Left renal cortex interstitium (tissue), 4 donors: Measurements from ENCODE around the gene LRCOL1. TPM values are rescaled to one million over a fixed set of nuclear protein-coding genes. Genes with fewer than 3 reads are reported as not detected.

Source experiments
- DNase-seq, 4 donors: peaks; one replicate each; pipeline ENCODE4 v3.0.0-alpha.2; 2013; ENCODE audit warnings: low read depth in 4 of 4, low spot score in 2 of 4, missing footprints in 1 of 4
- polyA plus RNA-seq, 4 donors: library from polyadenylated mRNA; unstranded; fragments of 120-200 nt; gene quantifications; one replicate each; pipeline ENCODE4 v1.2.1, GENCODE V29; 2013; ENCODE audit not compliant: insufficient read length in 4 of 4

The LRCOL1 gene
- polyA plus RNA-seq, 4 donors, result 1.5 to 5.1 (median 3.0) TPM

GRCh38 chr12:132570635-132571034 lies 39.7 kb downstream of the LRCOL1 start:
- no peak for DNase-seq

- no peak for DNase-seq
Measured at GRCh38 chr12:132569856-132570480, 40.4 kb downstream of the LRCOL1 start.

DNA sequence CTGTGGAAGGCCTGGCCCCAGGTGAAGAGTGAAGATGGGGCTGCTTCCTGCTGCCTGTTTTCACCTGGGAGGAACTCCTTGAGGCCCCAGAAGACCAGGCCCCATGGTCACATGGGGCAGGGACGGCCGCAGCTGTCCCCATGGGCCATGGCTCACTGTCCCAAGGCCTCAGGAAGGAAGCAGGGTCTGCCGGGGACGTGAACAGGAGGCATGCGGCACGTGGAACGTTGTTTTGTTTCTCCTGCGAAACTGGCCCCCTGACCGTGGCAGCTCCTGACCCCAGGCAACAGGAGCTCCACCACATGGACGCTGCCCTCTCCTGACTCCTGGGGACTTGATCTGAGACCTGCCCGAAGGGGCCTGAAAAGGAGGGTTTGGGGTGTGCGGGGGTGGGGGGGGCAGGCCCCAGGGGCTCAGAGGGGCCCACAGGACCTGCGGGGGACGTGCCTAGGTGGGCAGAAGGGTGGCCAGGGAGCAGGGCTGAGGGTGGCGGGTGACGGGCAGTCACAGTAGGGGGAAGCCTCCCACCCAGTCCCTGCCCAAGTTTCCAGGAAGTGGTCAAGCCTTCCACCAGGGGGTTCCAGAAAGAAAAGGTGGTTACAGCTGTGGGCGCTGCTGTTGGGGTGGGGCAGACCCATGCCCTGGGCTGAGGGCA lies 41.4 kb downstream of the LRCOL1 start:
- DNase-seq, result no peak

DNA sequence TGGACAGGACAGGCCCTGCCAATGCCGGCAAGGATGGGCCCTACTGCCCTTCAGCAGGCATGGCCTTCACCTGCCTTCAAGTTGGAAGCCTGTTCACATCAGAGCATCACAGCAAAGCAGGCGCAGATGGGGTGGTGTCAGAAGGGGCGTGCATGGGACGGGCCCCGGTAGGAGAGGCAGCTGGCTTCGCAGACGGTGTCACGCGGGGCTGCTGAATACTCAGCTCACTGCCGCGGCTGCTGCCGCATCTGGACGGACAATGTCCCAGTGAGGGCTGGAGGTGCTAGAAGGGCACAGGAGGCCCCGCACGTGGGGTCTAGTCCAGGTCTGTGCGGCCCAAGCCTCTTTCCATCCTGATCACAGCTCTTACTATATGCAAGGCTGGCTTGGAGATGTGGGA lies 42.1 kb downstream of the LRCOL1 start:
- DNase-seq, result no peak

GRCh38 chr12:132566516-132567131 lies 43.8 kb downstream of the LRCOL1 start:
- no peak for DNase-seq

DNA sequence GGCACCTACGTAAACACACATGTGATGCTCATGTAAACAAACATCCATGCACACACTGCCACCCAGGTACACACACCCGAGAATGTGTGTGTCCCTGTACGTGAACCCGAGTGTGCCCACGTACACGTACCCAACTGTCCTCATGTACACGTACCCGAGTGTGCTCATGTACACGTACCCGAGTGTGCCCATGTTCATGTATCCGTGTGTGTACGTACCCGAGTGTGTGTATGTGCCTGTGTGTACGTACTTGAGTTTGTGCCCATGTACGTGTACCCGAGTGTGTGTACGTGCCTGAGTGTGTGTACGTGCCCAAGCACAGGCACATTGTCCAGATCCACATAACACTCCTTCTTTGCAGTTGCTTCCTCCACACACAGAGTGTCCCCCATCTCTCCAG lies 45.0 kb downstream of the LRCOL1 start:
- no peak for DNase-seq

GRCh38 chr12:132563911-132564310 lies 46.5 kb downstream of the LRCOL1 start:
- DNase-seq, result no peak

DNA sequence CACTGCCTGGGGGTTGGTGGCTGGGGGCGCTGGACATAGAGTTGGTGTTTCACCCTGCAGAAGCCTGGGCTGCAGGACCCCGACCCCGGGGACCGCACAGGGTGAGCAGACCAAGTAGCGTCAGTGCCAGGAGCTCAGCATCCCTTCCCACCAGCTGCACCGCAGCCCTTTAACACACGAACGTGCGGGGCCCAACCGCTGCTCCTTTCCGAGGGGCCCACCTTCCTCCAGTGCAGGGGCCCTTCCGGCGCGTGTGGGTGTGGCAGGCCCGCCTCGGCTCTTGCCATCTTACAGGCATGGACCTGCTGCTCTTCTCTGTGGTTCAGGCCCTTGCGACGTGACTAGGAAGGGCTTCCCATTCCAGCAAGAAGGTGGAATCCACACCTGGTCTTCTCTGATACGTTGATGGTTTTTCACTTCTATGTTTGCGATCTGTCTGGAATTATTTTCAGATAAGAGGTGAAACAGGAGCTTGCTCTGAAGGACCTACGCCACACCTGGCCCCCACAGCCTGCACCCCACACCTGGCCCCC lies 47.8 kb downstream of the LRCOL1 start:
- DNase-seq, result no peak

DNA sequence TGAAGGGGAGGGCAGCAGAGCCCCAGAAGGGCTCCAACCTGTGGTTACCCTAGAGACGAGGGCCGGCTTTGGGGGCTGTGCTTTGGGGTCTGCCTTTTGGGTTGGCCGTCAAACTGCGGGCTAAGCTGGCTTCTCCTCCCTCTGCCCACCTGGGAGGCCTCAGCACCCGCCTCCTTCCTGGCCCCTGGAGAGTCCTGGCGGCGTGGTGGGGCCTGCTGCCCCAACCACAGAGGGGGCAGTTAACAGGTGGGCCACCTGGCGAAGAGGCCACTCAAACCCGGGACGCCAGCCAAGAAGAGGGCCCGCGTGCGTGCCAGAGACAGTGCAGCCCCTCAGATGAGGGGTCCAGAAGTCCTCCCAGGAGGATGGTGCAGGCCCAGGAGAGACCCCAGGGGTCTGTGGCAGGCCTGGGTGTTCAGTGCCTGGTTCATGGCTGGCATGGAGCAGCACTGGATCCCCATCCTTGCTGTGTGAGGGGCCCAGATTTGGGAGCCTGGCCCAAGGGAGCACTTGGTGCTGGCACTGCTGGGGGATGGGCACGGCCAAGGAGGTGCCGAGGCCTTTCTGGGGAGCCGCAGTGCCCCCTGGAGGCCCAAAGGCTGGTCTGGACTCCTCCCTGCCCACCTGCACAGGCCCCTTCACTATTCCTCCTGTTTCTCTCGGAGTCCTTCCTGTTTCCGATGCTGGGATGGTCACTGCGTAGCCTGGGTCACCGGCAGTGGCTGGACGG lies 48.8 kb downstream of the LRCOL1 start:
- DNase-seq, result no peak

GRCh38 chr12:132560614-132561426 lies 49.6 kb downstream of the LRCOL1 start:
- no peak for DNase-seq

DNA sequence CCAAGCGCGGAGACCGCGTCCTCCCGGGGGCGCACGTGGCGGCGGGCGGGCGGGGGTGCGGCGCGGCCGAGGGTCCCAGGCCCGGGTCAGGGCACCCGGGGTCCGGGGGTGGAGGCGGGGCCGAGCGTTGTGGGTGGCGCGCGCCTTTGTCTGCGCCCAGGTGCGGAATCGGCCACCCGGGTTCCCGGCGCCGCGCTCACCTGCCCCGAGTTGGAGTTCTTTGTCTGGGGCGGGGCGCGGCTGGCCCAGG lies 50.1 kb downstream of the LRCOL1 start:
- DNase-seq, result no peak

DNA sequence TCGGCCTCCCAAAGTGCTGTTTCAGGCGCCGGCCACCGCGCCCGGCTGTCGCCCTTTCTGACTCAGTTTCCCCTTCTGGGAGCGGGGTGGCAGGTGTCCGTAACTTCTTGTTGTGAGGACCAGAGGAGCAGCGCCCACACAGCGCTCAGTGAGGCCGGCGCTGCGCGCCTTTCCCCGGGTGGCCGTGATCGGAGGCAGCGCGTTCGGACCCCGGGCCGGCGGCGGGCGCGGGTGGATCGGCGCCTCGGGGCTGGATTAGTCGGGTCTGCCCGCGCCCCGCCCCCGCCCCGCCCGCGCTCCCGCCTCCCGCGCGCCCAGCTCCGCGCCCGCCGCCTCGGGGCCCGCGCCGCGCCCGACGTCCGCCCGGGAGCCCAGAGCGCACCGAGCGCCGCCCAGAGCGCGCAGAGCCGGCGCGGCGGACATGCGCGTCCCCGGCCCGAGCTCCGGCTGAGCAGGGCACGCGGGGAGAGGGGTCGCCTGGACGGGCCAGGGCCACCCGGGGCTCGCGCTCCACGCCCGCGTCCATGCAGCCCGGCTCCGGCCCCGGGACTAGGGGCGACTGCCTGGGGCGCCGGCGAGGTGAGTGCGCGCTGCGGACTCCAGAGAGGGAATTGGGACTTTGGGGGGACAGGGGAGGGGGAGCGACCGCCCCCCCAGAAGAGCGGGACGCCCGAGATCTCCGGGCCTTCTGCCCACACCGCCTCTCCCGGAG lies 50.6 kb downstream of the LRCOL1 start:
- no peak for DNase-seq

DNA sequence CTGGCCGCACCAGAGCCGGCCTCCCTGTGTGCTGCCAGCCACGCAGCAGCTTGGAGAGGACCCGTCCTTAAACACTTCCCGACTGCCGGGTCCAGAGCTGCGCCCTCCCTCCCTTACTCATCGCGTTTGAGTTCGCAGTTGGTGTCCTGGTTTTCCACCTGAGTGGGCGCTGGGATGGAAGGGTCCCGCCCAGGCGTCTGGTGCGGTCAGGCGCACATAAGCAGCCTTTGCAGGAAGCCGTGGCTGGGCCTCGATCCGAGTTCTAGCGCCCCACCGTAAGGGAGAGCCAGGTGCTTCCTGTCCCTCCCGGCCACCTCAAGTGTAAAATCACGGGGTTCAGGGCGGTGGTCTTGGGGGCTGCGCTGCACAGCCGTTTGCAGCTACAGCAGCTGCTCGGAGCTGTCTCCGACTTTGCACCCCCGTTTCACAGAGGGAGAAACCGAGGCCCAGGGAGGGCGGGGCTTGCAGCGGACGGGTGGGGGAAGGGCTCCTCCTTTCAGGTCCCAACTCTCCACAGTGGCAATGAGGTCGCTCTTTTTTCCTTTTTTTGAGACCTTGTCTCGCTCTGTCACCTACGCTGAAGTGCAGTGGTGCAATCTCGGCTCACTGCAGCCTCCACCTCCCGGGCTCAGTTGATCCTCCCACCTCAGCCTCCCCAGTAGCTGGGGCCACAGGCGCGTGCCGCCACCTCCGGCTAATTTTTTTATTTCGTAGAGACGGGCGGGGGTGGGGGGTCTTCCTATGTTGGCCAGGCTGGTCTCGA lies 51.3 kb downstream of the LRCOL1 start:
- no peak for DNase-seq

DNA sequence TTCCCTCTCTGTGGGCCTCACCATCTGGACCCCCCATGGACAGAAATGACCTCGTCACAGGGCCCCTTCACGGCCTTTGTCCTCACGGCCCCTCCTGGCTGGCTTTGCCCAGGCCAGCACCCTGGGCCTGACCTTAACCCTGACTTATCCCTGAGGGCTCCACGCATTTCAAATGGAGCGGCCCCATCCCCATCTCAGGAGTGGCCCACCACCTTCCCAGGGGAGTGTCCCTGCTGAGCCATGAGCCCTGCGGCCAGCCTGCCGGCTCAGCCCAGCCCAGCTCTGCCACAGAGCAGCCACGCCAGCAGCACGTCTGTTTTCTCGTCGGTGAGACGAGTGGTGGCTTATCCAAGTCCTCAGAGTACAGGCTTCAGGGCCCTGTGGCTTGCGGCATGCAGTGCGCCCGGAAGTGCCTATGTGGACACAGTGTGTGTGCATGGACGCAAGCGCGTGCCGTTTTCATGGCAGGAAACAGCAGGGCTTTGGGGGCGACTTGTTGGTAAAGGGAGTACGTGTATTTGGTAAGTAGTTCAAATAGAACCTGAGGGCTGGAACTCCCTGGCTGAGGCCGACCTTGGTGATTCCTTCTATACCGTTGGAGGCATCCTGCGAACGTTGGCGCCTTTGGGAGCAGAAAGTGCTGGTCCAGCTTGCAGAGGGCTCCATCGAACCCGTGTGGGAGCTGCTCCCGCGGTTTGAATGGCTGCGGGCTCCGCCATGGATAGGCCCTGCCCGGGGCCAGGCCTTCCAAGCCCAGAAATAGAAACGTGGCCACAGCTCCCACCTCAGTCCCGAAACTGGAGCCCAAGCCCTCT lies 52.1 kb downstream of the LRCOL1 start:
- no peak for DNase-seq

- DNase-seq, result no peak
Measured at GRCh38 chr12:132557291-132558015, 52.9 kb downstream of the LRCOL1 start.

- DNase-seq, result no peak
Measured at GRCh38 chr12:132556801-132557200, 53.6 kb downstream of the LRCOL1 start.

- no peak for DNase-seq
Measured at GRCh38 chr12:132556216-132556615, 54.2 kb downstream of the LRCOL1 start.

DNA sequence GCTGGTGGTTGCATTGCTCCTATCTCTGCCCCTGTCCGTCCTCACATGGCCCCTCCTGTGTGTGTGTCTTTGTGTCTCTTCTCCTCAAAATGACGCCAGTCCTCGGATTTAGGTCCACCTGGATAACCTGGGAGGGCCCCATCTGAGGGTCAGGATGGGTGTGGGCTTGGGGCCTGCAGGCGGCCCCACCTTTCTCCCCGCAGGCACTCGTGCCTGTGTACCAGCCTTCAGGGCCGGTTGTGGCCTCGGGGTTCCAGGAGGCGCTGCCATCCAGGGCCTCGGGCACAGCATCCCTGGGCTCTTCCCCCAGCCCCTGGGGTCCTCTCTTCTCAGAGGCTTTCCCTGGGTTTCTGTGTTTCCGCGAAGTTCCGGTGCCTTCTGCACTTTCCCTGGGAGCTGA lies 54.7 kb downstream of the LRCOL1 start:
- DNase-seq, result no peak
